GM19468 (cell line): ENCODE results near the gene CTNNA2.
"Not testable (repeated sequence)": the region's sequence is repeated elsewhere in the genome, so short reads cannot be mapped to it uniquely, and the experiment has no call there.

ENCODE experiments used
- ATAC-seq: cut with Tn5 transposase; IDR thresholded peaks from one replicate; pipeline ENCODE4 v1.9.1; 2021; ENCODE audit warnings: mild to moderate bottlenecking, moderate library complexity, moderate number of reproducible peaks; ENCODE audit not compliant: unreplicated experiment; ENCODE audit errors: extremely low read depth

Gene CTNNA2

DNA sequence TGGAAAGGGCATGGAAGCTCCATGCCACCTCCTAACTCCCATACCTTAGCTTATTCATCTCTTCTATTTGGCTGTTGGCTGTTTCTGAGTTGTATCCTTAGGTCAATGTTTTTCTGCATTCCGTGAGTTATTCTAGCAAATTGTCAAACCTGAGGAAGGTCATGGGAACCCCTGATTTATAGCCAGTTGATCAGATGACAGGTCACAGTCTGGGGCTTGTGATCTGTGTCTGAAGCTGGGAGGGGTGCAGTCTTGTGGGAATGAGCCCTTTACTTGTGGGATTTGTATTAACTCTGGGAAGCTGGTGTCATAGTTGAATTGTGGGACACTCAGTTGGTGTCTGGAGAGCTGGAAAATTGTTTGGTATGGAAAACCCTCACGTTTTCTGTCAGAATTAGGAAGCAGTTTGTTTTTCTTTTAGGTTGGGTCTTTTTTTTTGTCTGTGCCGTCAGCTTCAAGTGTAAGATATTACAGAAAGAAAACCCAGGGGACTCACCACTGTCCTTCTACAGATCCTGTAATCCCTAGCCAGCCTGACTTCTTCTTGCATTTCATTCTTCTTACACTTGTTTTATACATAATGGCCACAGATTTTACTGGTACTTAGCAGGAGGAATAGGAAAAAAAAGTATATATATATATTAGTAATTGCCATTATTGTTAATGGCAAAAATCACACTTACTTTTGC lies 653.8 kb downstream of the CTNNA2 start:
- ATAC-seq: no peak

DNA sequence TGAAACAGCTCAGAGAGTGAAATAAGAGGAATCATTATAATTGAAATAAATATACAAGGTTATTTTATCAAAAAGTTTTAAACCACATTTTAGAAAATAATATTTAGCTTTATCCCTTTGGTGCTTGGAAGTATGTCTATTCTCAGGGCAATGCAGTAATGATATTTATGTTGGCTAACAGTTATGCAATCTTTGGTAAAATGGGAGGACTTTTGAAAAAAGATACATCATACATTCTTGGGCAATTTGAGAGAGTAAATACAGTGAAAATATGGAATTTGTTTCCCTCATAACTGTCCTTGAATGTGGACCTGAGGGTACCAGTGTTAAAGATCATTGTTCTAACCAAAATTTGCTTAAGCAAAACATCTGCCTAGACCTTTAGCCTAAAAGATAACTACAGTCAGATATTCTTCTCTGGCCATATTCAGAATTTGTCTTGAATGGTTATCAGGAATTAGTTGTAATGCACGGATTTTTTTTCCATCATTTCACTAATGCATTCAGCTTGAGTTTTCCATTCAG lies 654.5 kb downstream of the CTNNA2 start:
- ATAC-seq: no peak

DNA sequence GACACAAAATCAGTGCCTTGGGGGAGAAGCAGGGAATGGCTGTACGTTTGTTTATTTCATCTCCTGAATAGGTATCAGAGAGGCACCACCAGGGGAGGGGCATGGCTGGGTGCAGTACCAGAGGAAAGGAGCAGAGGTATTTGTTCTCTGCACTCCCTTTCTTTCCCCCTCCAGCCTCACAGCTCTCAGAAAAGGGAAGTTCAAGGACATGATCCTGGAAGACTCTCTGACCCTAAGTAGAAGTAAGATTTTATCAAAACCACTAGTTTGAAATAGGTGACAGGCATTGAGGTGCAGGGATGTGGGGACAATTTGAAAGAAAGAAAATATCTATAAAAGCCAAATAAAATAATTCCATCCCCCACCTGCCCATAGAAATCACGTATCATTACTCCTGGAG lies 655.2 kb downstream of the CTNNA2 start:
- ATAC-seq: no peak

DNA sequence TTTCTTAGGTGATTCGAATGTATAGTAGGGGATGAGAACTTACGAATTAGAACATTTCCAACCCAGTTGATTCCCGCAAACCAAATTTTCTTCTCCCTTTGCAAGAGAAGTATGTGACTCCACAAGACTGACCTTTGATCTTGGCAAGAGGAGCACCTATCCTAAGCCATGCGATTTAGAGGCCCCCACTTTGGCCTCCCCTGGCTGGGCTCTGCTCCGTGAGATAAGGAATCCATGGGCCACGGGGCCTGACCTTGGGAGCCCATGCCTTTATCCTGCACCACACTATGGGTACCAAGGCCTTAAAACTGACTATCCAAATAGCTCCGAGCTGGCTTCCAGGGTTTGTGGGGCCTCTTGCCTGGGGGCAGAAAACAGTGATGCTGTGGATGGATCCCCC lies 656.0 kb downstream of the CTNNA2 start:
- no peak for ATAC-seq

DNA sequence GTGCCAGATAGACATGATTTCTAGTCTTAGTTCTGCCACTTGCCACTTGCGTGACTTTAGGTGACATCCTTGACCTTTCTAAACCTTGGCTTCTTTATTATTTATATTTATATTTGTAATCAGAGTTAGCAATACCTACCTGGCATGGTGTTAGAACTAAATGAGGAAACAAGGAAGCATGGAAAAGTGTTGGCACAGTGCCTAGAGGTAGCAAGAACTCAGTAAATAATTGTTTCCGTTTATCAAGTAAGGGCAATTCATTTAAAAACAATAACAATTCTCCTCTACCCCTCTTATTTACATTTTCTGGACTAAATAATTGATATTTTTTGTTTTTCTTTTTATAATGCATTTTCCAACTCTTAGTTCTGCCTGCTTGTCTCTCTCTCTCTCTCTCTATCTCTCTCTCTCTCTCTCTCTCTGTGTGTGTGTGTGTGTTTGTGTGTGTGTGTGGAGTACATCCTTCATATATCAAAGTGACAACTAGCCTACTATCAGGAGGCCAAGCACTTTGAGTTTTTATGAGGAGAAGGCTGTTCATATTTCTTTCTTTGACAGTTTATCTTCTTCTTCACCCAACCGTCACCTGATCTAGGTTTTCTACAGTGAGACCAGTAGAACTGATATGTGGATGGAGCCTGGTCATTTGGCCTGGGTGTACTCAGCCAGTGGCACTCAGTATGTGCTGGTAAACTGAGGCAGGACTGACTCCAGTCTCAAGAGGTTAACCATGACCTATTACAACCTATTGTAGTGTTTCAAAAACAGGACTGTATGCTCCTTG lies 657.2 kb downstream of the CTNNA2 start:
- no peak for ATAC-seq

DNA sequence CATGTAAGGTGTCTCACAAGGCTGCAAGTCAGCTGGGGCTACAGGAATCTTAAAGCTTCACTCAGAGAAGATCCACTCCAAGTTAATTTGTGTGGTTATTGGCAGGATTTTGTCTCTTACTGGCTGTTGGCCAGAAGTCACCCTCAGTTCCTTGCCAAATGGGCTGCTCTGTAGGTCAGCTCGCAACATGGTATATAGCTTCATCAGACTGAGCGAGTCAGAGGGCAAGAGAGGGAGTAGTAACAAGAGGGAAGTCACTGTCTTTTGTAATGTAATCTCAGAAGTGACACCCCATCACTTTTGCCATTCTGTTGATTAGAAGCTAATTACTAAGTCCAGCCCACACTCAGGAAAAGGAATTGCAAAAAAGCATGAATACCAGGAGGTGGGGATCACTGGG lies 672.2 kb downstream of the CTNNA2 start:
- ATAC-seq: no peak

DNA sequence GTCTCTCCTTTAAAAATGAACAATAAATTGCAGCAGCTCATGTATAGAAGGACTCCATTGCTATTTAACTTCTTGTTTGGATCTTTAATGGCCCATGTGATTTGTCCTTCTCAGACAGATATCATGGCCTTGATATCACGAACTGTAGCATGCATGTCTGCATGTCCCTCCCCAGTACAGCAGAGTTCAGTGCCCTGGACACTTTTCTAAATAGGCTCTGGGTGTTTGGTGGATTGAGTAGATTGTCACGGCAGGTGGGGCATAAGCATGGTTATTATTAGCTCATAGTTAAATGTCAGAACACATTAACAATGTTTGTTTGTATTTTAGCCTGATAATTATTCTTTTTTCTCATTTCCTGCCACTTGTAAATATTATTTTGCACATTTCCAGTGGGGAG lies 673.4 kb downstream of the CTNNA2 start:
- ATAC-seq: no peak

DNA sequence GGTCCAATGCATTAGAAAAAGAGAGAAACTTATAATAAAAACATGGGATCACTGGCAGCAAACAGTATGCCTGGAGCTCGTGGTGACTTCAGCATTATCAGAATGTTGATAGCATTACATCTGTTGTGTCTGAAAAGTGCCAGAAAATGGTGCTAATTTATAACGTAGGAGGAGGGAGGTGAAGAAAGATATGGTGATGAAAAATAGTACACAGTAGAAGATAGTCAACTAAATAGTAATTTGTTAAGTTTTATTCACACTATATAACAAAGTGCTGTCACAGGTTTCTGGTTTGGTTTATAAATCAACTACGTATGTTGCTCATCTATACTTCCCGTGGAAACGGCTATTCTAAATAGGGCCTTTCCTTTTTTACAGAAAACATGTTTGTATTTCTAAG lies 674.3 kb downstream of the CTNNA2 start:
- ATAC-seq: no peak

DNA sequence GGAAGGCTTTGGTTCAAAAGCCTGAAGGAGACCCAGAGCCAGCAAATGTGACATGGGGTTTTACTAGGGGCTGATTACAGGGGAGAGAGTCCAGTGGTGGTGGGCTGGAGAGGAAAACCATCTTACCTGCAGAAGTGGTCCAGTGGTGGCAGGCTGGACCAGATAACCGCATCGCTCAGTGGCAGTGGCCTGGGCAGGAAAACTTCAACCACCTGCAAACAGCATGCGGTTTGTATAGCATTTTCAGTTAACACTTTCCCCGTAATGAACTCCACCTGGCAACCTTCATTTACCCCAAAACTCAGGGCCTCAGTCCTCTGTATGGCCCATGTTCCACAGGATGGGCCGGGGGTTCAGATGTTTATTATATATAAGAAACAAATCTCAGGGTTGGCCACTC lies 677.3 kb downstream of the CTNNA2 start:
- no peak for ATAC-seq

DNA sequence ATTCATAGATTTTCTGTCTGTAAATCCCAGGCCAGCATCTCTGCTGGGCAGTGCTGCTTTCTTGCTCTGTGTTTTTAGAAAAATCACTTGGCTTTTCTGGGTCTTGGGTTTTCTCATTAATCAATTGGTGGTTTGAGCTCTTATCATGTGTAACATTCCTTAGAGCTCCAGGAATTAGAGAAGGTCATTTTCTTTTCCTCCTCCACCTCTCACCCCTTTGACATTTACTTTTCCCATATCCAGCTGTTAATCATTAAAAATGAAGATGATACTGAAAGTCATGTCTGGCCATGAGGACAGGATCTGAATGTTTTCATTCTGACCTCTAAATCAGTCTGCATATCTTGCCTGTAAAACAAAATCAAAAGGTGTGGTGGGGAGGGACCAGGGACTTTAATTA lies 680.7 kb downstream of the CTNNA2 start:
- ATAC-seq: no peak

DNA sequence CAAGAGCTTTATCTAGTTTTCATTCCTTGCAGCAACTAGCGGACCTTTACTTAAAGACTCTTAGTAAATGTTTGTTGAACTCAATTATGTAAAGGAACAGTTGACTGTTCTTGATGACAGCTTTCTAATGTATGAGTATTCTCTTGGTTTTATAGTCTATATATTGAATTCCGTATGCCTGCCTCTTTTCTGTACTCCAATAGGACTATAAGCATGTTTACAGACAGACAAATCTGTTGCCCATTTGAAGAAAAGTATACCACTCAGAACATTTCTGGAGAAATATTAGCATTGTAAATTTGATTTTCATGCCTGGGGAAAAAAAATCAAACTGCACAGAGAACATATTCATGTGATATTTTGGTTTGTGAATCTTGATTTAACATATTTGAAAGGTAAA lies 682.2 kb downstream of the CTNNA2 start:
- no peak for ATAC-seq

DNA sequence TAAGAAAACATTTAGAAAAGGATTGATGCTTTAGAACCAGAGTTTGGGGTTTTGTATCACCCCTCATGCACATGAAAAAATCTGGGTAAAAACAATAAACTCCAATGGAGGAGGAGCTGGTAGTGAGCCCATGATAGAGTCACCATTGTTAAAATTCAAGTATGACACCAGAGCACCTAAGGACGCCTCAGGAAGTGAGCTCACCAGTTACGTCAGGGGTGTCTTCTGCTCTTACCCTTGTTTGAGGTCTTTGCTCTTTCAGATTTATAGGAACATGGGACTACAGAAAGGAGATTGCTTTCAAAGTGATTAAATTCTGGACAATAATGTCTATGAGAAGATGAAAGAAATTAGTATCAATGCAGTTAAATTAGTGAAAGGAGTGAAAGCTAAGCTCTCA lies 685.2 kb downstream of the CTNNA2 start:
- ATAC-seq: no peak

DNA sequence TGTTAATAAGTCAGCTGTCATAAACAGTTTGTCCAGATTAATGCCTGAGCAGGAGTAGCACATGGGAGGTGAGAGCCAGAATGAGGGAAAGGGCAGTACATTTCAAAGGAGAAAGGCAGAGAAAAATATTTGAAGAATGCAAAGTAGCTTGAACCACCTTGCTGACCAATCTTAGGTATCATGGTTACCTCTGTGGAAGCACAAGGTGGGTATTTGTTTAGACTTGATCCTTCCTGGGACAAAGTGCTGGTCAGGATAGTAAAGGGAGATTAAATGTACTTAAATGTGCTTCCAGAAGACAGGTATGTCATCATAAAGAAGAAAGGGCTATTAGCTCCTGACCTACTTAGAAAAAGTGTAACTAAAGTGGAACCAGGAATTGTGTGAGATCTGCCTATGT lies 686.7 kb downstream of the CTNNA2 start:
- no peak for ATAC-seq

DNA sequence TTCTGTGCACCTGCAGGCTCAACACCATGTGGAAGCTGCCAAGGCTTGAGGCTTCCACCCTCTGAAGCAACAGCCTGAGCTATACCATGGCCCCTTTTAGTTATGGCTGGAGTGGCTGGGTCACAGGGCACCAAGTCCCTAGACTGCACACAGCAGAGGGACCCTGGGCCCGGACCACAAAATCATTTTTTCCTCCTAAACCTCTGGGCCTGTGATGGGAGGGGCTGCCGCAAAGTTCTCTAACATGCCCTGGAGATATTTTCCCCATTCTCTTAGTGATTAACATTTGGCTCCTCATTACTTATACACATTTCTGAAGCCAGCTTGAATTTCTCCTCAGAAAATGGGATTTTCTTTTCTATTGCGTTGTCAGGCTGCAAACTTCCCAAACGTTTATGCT lies 691.1 kb downstream of the CTNNA2 start:
- not testable (repeated sequence) for ATAC-seq

DNA sequence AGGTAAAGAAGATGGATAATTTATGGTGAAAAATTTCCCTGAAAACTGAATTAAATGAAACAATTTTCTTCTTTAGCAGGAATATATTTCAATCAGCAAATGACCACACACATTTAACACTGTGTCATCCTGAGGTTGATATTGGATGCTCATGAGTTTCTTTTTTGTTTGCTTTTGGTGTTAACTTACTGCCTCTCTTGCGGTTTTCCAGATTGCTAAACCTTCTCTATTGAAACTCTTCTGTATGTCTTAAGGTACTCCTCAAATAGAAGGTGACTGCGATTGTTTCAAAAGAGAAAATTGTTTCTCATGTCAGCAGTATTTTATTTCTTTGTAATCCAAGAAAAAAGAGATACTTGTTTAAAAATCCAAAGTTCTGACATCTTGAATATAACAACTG lies 692.6 kb downstream of the CTNNA2 start:
- ATAC-seq: no peak

DNA sequence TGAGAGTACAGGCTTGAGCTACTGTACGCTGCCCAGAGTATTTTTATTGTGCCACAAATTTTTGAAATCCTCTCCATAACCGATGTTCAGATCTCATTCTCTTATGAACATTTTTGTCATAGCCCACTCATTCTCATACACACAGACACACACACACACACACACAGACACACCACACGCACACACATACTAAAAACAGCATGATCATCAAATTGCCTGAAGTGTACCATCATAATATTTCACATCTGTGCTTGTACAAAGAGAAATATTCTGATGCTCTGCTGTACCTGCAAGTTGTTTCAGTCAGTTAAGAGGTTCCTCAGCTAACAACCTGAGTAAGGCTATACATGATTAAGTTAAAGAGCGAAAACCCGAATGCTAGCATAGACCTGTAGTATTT lies 696.6 kb downstream of the CTNNA2 start:
- ATAC-seq: no peak

DNA sequence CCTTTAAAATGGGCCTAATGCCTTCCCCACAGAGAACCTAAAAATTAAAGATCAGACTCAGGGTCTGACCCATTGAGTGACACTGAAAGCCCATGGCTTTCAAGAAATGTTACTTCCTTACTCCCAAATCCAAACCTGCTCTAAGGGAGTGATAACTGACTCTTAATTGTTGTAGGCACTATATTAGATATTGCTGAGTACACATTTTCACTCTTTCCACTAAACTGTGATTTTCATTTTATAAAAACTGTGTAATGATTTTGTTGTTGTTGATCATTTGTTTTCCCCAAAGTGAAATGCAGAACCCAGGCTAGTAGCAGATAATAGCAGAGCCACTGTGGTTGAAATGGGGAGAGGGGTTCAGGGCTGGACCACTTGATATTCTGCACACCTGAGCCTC lies 704.6 kb downstream of the CTNNA2 start:
- no peak for ATAC-seq

DNA sequence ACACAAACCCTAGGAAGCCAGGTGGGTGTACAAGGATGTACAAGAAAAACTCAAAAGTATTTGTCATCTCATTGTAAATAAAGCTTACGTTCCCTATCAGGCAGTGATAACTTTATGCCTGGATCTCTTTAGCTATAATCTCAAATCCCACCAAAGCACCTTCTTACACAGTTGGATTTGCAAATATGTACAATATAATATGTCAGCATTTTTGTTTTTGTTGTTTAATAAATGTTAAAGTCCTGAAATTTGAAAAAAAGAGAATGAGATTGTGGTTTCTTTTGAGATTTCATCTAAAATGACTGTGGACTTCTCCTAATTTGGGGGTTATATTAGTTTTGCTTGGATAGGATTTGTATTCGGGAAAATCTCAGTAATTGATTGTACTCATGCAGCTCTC lies 709.8 kb downstream of the CTNNA2 start:
- ATAC-seq: no peak

DNA sequence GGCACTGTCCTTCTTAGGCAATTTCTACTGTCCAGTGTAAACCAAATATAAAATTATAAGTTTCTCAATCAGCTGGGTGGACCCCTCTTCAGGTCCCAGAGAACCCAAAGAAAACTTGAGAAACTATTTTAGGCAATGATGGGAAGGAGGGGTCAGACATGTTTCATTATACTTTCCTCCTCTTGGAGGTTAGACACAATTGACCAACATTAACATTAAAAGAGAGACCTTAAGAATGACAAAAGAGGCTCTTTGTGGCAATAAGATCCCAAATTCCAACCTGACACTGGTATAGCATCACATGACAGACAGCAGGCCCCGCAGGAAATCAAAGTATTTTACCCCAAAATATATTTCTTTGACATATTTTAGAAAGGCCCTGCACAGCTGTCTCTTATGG lies 718.6 kb downstream of the CTNNA2 start:
- ATAC-seq: no peak

DNA sequence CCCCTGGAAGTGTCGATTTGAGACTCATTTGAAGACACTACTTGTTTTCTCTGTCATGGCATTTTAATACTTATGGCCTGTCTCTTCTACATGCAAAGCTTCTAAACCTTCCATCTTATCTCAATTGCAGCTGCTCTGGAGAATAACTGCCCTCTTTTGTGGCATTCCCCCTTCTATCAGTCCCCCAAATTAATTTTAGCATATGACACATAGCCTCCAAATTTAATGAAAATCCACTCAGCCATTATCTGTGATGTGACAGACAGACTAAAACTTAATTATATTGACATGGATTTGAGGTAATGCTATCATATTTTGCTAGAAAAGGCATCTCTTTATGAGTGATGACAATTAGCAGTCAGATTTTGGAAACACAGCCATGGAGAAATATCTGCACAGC lies 720.5 kb downstream of the CTNNA2 start:
- no peak for ATAC-seq

DNA sequence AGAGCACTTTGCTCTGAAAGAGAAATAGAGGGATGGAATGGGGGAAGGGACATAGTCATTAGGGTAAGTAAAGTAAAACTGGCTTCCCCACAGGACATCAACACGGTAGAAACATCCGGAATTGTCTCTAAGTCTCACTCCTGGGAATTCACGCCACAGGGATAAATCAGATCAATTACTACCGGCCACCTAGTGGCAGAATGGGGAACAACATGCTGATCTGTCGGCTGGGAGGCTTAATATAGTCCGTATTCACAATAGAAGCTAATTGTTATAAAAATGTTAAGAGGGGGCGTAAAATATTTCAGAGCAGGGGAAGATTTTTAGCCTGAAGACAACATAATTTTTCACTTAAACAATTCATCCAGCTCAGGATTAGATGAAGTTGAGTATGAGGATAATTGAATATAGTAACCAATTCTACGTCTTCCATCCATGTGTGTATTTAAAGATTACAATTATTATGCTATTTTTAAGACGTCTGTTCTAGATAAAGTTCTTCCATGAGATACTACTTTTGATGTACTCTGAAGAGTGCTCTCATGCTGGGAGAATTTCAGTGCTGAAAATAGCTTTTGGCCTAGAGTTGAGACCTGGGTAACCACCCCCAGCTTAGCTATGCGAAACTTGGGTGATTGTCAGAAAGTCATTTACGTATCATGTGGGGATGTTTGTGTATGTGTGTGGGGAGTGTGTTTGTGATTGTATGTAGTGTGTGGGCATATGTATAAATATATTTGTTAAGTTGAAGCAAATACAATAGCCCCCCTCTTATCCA lies 726.0 kb downstream of the CTNNA2 start:
- no peak for ATAC-seq
